ENCODE measurements around the gene GGCT.
"Not testable (repeated sequence)": the region's sequence is repeated elsewhere in the genome, so short reads cannot be mapped to it uniquely, and the experiment has no call there.

GGCT gene
- total RNA-seq = 9.7 to 29.2 (median 18.3) reads per million in 17 experiments

- DNase-seq = peak; percentile 99 to 100 (median 99)
Observed at GRCh38 chr7:30504301-30505173, at the start of gene GGCT. GGCT (minus strand) TSS chr7:30504829; CDS start chr7:30504709, 120 bp downstream.

GRCh38 chr7:30553546-30553945, 48.9 kb upstream of the GGCT start:
- DNase-seq = no peak

DNA sequence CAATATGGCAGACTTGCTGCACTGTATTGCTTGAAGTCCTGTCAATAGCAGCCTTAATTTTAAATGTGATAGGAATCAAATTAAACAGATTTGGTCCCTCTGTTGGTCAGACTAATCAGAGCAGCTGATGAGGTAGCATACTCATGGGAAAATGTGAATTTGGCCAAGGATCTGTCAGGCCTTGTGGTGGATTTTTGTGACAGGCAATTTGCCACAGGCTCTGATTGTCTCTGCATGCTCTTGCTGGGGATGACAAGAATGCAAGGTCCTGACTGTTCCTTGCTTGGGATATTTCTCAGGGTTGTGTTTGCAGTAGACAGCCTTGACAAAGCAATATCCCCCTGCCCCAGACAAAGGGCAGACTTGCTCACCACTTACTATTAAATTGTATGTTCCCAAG, 48.5 kb upstream of the GGCT start:
- no peak for DNase-seq

DNA sequence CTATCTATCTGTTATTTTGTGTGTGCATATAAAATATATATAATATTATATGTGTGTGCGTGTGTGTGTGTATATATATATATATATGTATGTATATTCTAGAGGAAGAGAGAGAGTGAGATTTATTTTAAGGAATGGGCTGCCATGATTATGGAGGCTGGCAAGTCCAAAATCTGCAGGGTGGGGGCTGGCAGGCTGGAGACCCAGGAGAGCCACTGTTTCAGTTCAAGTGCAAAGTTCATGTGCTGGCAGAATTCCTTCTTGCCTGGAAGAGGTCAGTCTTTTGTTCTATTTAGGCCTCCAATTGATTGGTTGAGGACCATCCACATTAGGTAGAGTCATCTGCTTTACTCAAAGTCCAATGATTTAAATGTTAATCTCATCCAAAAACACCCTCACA, 47.7 kb upstream of the GGCT start:
- no peak for DNase-seq

DNA sequence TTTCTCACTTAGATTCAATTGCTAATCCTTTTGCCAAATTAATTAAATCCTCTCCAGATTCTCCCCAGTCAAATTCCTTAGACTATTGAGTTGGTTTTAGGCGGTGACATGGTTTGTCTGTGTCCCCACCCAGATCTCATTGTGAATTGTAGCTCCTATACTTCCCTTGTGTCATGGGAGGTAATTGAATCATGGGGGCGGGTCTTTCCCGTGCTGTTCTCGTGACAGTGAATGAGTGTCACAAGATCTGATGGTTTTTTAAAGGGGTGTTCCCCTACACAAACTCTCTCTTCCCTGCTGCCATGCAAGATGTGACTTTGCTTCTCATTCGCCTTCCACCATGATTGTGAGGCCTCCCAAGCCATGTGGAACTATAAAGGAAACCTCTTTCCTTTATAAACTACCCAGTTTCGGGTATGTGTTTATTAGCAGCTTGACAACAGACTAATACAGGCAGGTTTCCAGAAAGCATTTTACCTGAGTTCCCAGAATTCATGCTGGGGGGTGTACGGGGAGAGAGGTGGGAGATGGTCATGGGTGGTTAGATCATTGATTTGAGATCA, 45.4 kb upstream of the GGCT start:
- peak; percentile 87 to 94 (median 90) for DNase-seq

DNA sequence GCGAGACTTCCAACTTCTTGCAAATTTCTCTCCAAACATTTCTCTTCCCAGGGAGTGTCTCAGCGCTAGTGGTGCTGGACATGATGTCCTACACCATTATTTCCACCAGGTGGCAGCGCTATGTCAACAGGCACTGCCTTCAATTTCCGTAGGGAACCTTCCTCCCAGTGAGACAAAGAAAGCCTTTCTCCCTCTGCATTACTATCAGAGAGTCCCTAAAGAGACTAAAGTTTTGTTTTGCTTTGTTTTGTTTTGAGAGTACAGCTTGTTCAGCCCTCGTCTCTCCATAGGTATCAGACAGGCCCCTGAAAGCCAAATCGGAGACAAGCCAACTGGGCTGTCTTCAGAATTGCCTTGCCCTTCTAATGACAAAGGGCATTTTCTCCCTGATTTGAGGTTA, 44.2 kb upstream of the GGCT start:
- peak; percentile 78 to 89 (median 85) for DNase-seq

DNA sequence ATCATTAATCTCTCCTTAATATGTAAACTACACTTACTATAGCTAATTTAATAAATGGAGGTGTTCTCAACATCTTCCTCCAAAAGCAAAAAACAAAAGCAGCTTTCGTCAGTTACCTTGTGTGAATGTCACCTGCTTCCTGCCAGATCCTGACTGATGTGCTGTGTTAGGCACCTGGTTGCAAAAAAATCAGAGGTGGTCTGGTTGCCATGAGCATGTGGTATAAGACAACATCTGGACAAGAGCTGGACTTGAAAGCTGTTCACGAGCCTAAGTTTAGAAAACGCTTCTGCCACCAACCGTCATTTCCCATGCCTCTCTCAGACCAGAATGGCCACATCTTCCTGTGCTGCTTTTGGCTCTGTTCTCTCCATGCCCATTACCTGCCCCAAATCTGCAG, 42.0 kb upstream of the GGCT start:
- no peak for DNase-seq

- no peak for DNase-seq
Observed at GRCh38 chr7:30545791-30546555, 41.3 kb upstream of the GGCT start.

DNA sequence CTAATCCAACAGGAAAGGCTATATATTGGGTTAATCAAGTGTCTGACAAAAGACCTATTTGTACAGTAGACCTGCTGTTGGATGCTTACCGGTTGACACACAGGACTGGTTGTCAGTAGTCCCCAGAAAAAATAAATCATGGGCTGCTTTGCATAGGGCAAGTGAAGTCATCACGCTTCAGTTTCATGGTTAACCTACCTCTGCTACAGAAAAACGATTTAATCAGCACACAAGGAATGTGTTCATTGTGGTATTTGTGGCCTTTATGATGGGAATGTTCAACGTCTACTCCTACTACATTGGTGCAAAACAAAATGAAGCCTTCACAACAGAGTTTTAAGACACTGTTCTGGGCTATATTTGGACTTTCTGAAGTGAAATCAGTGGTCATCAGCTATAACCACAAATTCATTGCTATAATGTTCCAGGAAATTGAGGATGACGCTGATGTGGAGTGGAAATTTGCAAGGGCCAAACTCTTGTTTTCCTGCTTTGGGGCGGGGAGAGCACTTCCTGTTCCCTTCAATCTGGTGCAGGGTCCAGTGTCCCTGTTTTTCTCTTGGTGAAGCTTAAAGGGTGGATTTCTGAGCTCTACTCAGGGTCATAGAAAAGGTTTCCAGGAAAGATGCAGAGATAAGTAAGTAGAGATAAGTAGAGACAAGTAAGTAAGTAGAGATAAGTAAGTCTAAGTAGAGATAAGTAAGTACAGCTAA, 39.3 kb upstream of the GGCT start:
- DNase-seq = no peak

DNA sequence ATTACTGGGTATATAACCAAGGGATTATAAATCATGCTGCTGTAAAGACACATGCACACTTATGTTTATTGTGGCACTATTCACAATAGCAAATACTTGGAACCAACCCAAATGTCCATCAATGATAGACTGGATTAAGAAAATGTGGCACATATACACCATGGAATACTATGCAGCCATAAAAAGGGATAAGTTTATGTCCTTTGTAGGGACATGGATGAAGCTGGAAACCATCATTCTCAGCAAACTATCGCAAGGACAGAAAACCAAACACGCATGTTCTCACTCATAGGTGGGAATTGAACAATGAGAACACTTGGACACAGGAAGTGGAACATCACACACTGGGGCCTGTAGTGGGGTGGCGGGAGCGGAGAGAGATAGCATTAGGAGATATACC, 38.5 kb upstream of the GGCT start:
- not testable (repeated sequence) for DNase-seq

- DNase-seq = no peak
Observed at GRCh38 chr7:30533886-30534285, 29.3 kb upstream of the GGCT start.

DNA sequence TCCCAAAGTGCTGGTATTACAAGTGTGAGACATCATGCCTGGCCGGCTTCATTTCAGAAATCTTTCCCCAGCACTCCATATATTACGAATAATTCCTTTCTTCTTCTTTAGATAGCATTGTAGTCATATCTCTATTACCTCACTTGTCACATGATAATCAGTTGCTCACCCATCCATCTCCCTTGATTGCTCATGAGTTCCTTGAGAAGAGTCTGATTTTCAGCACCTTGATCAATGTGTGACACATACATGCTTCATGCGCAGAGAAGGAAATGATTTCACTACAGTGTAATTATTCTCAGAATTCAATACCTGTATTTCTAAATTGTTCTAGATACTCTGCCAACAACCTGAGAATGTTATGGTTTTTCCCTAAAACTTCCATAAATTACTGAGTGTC, 26.7 kb upstream of the GGCT start:
- DNase-seq = peak in 1 of 4 experiments; percentile 24

DNA sequence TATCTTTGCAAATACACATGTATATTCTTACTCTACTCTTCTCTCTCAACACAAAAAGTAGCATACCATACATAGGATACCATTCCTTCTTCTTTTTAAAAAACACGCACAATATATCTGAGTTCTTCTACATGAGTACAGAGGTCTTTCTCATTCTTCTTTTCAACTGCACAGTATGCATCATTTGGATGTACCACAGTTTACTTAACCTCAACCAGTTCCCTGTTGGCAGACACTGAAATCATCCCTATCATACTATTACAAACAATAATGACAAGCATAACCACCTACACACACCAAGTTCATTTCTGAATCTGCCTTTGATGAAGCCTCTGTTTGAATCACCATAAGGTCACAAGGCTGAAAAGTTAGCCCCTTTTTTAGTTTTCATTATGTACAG, 25.7 kb upstream of the GGCT start:
- peak in 1 of 4 experiments; percentile 45 for DNase-seq

DNA sequence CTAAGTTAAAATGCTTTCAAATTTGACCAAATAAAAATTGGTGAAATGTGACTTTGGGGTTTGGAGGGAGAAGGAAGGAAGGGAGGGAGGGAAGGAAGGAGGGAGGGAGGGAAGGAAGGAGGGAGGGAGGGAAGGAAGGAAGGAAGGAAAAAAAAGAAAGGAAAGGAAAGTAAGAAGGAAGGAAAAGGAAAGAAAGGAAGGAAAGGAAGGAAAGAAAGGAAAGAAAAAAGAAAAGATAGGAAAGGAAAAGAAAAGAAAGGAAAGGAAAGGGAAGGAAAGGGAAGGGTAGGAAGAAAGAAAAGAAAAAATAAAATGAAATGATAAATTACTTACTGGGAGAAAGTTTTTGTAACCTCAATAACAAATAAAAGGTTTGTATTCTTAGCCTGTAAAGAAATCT, 24.1 kb upstream of the GGCT start:
- no peak for DNase-seq

GRCh38 chr7:30527297-30527696, 22.7 kb upstream of the GGCT start:
- not testable (repeated sequence) for DNase-seq

DNA sequence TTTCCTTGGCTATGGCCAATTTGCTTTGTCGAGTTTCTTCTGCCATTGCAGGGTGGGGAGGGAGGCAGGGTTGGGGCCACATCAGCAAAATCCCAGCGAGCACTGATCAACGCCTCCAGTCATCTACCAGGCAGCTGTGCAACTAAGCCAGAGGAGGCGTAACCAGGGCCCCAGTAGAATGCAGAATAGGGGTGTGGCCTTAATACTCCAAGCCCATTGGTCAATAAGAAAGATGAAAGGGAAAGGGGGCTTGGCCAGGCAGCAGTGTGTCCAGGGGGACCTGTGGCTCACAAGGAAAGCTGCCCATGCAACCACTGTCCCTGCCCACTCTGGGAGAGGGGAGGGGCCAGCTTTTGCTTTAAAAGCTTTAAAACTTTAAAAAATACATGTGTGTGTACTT, 21.5 kb upstream of the GGCT start:
- DNase-seq = no peak

DNA sequence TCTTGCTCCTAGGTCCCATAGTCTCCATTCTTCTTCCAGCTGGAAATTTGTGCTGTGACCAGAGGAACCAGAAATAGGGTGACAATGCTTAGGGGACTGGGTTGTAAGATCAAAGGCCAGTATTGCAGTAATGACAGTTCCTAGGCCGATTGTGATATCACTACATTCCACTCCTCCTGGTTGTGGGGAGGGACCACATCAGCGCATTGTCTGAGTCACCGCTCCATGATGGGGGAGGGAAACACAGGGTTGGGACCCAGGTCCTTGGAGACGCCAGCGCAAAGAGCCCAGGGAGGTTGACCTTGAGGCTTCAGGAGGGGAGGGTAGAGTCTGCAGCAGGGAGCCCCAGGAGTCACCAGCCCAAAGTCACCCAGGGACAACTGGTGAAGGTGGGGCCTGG, 20.8 kb upstream of the GGCT start:
- no peak for DNase-seq

DNA sequence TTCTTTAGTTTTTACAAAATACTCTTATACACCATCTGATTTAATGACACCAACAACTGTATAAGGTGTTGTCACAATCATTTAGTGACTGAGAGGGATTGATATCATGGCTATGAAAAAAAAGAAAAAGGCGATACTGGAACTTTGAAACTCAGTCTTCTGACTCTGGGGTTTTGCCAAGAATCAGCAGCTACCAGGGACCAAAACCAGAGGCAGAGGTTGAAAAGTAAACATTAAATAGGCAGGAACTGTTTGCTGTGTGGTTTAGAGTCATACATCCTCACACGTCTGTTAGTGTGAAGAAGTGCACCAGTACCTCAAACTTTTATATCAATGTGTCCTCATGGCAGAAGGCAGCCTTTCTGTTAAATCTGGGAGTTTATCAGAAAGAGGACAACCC, 19.9 kb upstream of the GGCT start:
- DNase-seq = no peak

- DNase-seq = no peak
Observed at GRCh38 chr7:30523466-30523865, 18.8 kb upstream of the GGCT start.

DNA sequence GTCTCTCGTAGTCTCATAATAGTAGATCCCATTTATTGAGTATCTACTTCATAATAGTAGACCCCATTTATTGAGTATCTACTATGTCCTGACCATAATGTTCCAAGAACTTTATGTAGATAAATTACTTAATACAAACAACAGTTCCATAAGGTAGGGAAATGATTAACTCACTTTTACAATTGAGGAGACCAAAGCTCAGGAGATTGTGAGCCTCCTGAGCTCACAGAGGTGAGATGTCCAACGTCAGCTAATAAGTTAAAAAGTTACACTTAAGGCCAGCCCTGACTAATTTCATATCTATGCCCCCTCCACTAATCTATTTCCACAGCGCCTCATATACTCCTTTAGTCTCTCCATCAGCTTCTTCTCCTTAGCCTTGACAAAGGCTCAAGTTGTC, 17.5 kb upstream of the GGCT start:
- DNase-seq = no peak

DNA sequence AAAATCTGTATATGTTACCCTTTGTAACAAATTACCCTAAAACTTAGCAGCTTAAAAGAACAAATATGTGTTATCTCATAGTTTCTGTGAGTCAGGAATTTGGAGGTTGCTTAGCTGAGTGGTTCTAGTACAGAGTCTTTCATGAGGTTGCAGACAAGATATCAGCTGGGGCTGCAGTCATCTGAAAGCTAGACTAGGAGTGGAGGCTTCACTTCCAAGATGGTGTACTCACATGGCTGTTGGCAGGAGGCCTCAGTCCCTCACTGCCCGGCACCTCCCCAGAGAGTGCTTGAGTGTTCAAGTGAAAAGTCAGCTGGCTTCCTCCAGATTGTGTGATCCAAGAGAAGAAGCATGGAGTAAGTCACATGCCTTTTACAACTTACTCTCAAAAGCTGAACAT, 16.9 kb upstream of the GGCT start:
- peak in 3 of 4 experiments; percentile 24 to 25 (median 24) for DNase-seq

DNA sequence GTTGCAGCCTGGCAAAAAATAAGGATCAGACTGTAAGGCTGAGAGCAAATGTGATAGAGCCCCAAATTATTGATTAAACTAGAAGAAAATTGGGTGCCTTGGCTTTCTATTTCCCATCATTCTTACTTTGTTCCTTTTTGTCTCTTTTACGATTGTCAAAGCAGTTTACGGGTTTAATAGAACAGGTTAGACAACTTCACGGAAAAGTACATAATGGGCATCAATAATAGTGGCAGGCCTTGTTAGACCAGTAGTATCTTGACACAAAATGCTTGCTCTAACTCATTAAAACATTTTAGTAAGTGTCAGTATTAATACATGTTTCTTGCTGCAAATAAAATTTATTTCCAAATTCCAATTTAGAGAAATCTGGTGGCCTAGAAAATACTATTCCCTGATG, 14.5 kb upstream of the GGCT start:
- DNase-seq = no peak

DNA sequence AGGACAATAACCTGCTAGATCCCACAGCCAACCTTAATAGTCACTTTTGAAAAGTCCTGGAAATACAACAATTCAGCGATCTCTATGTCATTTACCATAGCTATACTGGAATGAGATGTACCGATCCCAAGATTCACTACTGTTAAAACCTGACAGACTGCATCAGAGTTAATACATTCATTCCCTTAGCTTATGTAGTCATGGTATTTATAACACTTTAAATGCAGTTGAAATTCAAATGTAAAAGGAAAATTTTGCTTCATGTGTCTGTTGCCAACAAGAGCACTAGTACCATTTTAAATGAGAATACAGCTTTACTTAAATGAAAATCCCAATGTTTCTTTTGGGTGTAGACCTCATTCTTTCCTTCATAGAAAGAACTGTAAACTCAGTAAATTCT, 11.1 kb upstream of the GGCT start:
- DNase-seq = no peak
